Measurements from ENCODE around the gene SELENBP1. TPM values are rescaled to one million over a fixed set of nuclear protein-coding genes. Genes with fewer than 3 reads are reported as not detected.

The SELENBP1 gene
- total and polyA plus RNA-seq, 9 of the 15 experiments (the other 6 are each of a cell fraction or from before 2014, with no cell fraction given) = 25.8 to 81.2 (median 47.1) TPM

DNA sequence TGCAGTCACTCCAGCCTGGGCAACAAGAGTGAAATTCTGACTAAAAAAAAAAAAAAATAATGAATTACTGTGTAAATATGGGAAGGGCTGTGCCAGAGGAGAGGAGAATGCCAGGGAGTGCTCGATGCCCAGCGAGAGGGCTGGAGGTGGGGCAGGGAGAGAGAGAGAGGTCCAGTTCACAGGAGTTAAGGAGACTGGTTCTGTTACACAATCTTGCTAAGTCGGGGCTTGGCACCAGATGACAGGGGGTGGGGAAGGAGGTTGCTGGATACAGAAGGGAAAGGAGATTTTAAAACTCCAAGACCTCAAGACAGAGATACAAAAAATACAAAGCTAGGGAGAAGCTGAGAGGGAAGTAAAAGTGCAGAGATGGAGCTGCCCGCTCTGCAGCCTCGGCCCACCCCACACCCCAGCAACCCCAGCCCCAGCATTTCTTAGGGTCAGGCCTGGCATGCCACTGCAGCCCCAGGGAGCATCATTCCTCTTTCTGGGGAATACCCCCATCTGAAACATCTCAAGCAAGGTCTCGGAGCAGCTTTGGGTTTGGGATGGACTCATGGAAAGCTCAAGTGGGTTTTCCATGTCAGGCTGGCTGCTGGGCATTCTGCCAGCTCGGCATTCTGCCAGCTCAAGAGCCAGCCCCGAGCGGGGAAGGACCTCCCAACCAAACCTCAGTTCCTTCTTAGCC lies 991 bp downstream of the SELENBP1 start (continued):
- no peak for TF ChIP-seq FOXJ3 (CRISPR knock-in tag; IDR thresholded peaks at IDR 0.05)
- no peak for TF ChIP-seq TEAD4 (IDR thresholded peaks at IDR 0.05; ENCODE audit: low read length)
- TF ChIP-seq TEAD4 (CRISPR knock-in tag; IDR thresholded peaks at IDR 0.05; ENCODE audit: borderline replicate concordance) = no peak
- no peak for TF ChIP-seq ZNF354B (CRISPR knock-in tag; IDR thresholded peaks at IDR 0.05)
- 0 out of 2 replicates have a peak, but pooled peaks have one; percentile 2 for TF ChIP-seq RBFOX2 (IDR thresholded peaks at IDR 0.05; ENCODE audit: low read depth, low read length)
- TF ChIP-seq CHD4 (IDR thresholded peaks at IDR 0.05; ENCODE audit: insufficient read depth, insufficient replicate concordance, low read depth, low read length, poor library complexity, severe bottlenecking) = no peak

GRCh38 chr1:151370211-151370911 lies 2.1 kb downstream of the SELENBP1 start:
- Histone ChIP-seq H3K4me2 (ENCODE audit: insufficient read depth, low read length) (peak overlapping the region; percentile 68), H2AFZ (ENCODE audit: low read depth, low read length) (peak overlapping the region; percentile 72), H3K9me1 (ENCODE audit: control insufficient read depth, insufficient read depth, low read length) (no peaks in the 10 kb centered on the region), H3K4me1 (replicated peaks in 1 of 2; ENCODE audit: control insufficient read depth in 2 of 2, insufficient read depth in 2 of 2, low read length in 2 of 2) (peaks cover 32 to 48% of the 10 kb centered on the region in 2 experiments), H3K9me3 (replicated peaks; ENCODE audit: control insufficient read depth, insufficient read depth, low read depth, low read length) (no peaks in the 10 kb centered on the region), H4K20me1 (replicated peaks; ENCODE audit: control insufficient read depth, insufficient read depth, low read length) (no peaks in the 10 kb centered on the region), H3K36me3 (ENCODE audit: control insufficient read depth, insufficient read depth, low read length) (peaks cover 25% of the 10 kb centered on the region; the same call in 2 of the 3 replicates), H3K4me3 (no peak overlapping the region; the same call in 1 of the 2 replicates), H3K9ac (ENCODE audit: insufficient read depth in 1 of 2, low read depth in 2 of 2, low read length in 2 of 2) (peak overlapping the region; percentile 49 to 73), H3K27ac (ENCODE audit: extremely low read depth, low read depth, low read length) (peak overlapping the region; percentile 71), H3K27me3 (ENCODE audit: control insufficient read depth in 2 of 2, insufficient read depth in 2 of 2, low read length in 2 of 2) (no peaks in the 10 kb centered on the region), H3K79me2 (ENCODE audit: control insufficient read depth, insufficient read depth, low read length) (peaks cover 16% of the 10 kb centered on the region)
- CTCF ChIA-PET (ENCODE audit: low intra/inter-chr PET ratio) = no interaction called here
- FAIRE-seq = peak; percentile 96
- DNase-seq (ENCODE audit: extremely low read depth in 1 of 4, low spot score in 3 of 4) = peak; percentile 42 to 79 (median 56)
- BruUV-seq (replicated peaks) = no TSS peak
- peak; percentile 65 for ATAC-seq
- 12% methylated on average over 6 of the region's 6 CpGs for WGBS (ENCODE audit: insufficient coverage, low coverage, missing lambda C conversion rate)
- in situ Hi-C loops (cut with MboI) = no loop called here
- intact Hi-C loops (cut with micrococcal nuclease) = no loop called here
- POLR2A ChIA-PET = interaction anchor here (0.6 to 1.7 kb wide), 9 partner anchors 12 to 539 kb away, joined by 3 to 8 read pairs (median 4); partner anchors contain the start of genes PSMD4, THEM4 and ZNF687
- TF ChIP-seq ZNF507 (tag; conservative IDR thresholded peaks at IDR 0.05) (no peak), ELF1 (tag; IDR thresholded peaks at IDR 0.05) (peak; percentile 65), FOXK1 (CRISPR knock-in tag; IDR thresholded peaks at IDR 0.05; ENCODE audit: borderline replicate concordance) (no peak), GATA2 (CRISPR knock-in tag; IDR thresholded peaks at IDR 0.05) (0 out of 2 replicates have a peak, but pooled peaks have one; percentile 36), POLR2AphosphoS5 (IDR thresholded peaks at IDR 0.05; ENCODE audit: control insufficient read depth, insufficient read depth, low read depth, low read length) (peak; percentile 36; the same call in 1 of the 2 replicates), ZNF436 (CRISPR knock-in tag; IDR thresholded peaks at IDR 0.05) (no peak), MBD2 (IDR thresholded peaks at IDR 0.05; ENCODE audit: borderline replicate concordance, low read depth) (no peak), CBX3 (IDR thresholded peaks at IDR 0.05; ENCODE audit: borderline replicate concordance in 1 of 2, low read length in 2 of 2) (no peak), TAF1 (IDR thresholded peaks at IDR 0.05; ENCODE audit: control insufficient read depth, extremely low read depth, insufficient read depth, low read length, severe bottlenecking) (peak; percentile 12), XRCC5 (IDR thresholded peaks at IDR 0.05; ENCODE audit: low read depth, low read length) (no peak), NFIC (IDR thresholded peaks at IDR 0.05) (peak; percentile 55; the same call in 1 of the 2 replicates), TCF3 (CRISPR knock-in tag; IDR thresholded peaks at IDR 0.05) (peak; percentile 54)
- TF ChIP-seq, protein P1, sequence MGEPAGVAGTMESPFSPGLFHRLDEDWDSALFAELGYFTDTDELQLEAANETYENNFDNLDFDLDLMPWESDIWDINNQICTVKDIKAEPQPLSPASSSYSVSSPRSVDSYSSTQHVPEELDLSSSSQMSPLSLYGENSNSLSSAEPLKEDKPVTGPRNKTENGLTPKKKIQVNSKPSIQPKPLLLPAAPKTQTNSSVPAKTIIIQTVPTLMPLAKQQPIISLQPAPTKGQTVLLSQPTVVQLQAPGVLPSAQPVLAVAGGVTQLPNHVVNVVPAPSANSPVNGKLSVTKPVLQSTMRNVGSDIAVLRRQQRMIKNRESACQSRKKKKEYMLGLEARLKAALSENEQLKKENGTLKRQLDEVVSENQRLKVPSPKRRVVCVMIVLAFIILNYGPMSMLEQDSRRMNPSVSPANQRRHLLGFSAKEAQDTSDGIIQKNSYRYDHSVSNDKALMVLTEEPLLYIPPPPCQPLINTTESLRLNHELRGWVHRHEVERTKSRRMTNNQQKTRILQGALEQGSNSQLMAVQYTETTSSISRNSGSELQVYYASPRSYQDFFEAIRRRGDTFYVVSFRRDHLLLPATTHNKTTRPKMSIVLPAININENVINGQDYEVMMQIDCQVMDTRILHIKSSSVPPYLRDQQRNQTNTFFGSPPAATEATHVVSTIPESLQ (CRISPR knock-in tag; IDR thresholded peaks at IDR 0.05) = 0 out of 2 replicates have a peak, but pooled peaks have one; percentile 67
